ENCODE measurements around the gene ABHD3. TPM values are rescaled to one million over a fixed set of nuclear protein-coding genes. Genes with fewer than 3 reads are reported as not detected.
"Not testable (repeated sequence)": the region's sequence is repeated elsewhere in the genome, so short reads cannot be mapped to it uniquely, and the experiment has no call there.

Gene ABHD3
- total RNA-seq, 1 experiment from 2014 or later: 45.4 TPM

- peaks cover 20% of the 10 kb centered on the region for H3K4me1 ChIP-seq (ENCODE audit: insufficient read depth, low read length, poor library complexity, severe bottlenecking)
- TF ChIP-seq EZH2 (IDR thresholded peaks at IDR 0.05; ENCODE audit: borderline replicate concordance, low read depth, low read length, poor library complexity, severe bottlenecking) (no peak), CTCF (conservative IDR thresholded peaks at IDR 0.05; ENCODE audit: low read depth, low read length) (no peak)
- H3K9me3 ChIP-seq (ENCODE audit: low read depth, low read length, poor library complexity, severe bottlenecking): peaks cover 6% of the 10 kb centered on the region
- ChIA-PET POLR2A (ENCODE audit: low non-redundant PET) (no interaction called here), CTCF (no interaction called here)
- no peak overlapping the region for H3K4me3 ChIP-seq (ENCODE audit: low read depth, low read length, poor library complexity, severe bottlenecking)
- peaks cover 33% of the 10 kb centered on the region for H3K36me3 ChIP-seq (ENCODE audit: insufficient read depth, low read length, poor library complexity, severe bottlenecking)
- intact Hi-C loops (cut with micrococcal nuclease; ENCODE audit: unreplicated experiment): no loop called here
- DNase-seq (ENCODE audit: low spot score): peak; percentile 26
- H3K27ac ChIP-seq (ENCODE audit: low read depth, low read length, poor library complexity, severe bottlenecking): peak overlapping the region; percentile 57
- BruUV-seq (replicated peaks): no TSS peak
- no peaks in the 10 kb centered on the region for H3K27me3 ChIP-seq (replicated peaks; ENCODE audit: insufficient read depth, low read depth, low read length, poor library complexity)
Measured at GRCh38 chr18:21686282-21687105, 18.1 kb downstream of the ABHD3 start.

- intact Hi-C loops (cut with micrococcal nuclease; ENCODE audit: unreplicated experiment); BruUV-seq (replicated peaks); H3K4me3 ChIP-seq (ENCODE audit: low read depth, low read length, poor library complexity, severe bottlenecking); H3K27me3 ChIP-seq (replicated peaks; ENCODE audit: insufficient read depth, low read depth, low read length, poor library complexity); DNase-seq (ENCODE audit: low spot score); H3K9me3 ChIP-seq (ENCODE audit: low read depth, low read length, poor library complexity, severe bottlenecking); POLR2A ChIA-PET (ENCODE audit: low non-redundant PET); CTCF ChIA-PET: not testable (repeated sequence)
- H3K36me3 ChIP-seq (ENCODE audit: insufficient read depth, low read length, poor library complexity, severe bottlenecking): peaks cover 24% of the 10 kb centered on the region
- H3K27ac ChIP-seq (ENCODE audit: low read depth, low read length, poor library complexity, severe bottlenecking): peak overlapping the region; percentile 57
- peaks cover 20% of the 10 kb centered on the region for H3K4me1 ChIP-seq (ENCODE audit: insufficient read depth, low read length, poor library complexity, severe bottlenecking)
Measured at GRCh38 chr18:21685556-21685981, 19.0 kb downstream of the ABHD3 start.

GRCh38 chr18:21684731-21685130, 19.8 kb downstream of the ABHD3 start:
- peaks cover 20% of the 10 kb centered on the region for H3K4me1 ChIP-seq (ENCODE audit: insufficient read depth, low read length, poor library complexity, severe bottlenecking)
- TF ChIP-seq CTCF (conservative IDR thresholded peaks at IDR 0.05; ENCODE audit: low read depth, low read length) (no peak), EZH2 (IDR thresholded peaks at IDR 0.05; ENCODE audit: borderline replicate concordance, low read depth, low read length, poor library complexity, severe bottlenecking) (no peak)
- no peak overlapping the region for H3K4me3 ChIP-seq (ENCODE audit: low read depth, low read length, poor library complexity, severe bottlenecking)
- CTCF ChIA-PET: no interaction called here
- no peaks in the 10 kb centered on the region for H3K27me3 ChIP-seq (replicated peaks; ENCODE audit: insufficient read depth, low read depth, low read length, poor library complexity)
- intact Hi-C loops (cut with micrococcal nuclease; ENCODE audit: unreplicated experiment): no loop called here
- peaks cover 3% of the 10 kb centered on the region for H3K9me3 ChIP-seq (ENCODE audit: low read depth, low read length, poor library complexity, severe bottlenecking)
- no peak overlapping the region for H3K27ac ChIP-seq (ENCODE audit: low read depth, low read length, poor library complexity, severe bottlenecking)
- H3K36me3 ChIP-seq (ENCODE audit: insufficient read depth, low read length, poor library complexity, severe bottlenecking): peaks cover 15% of the 10 kb centered on the region
- no TSS peak for BruUV-seq (replicated peaks)
- no peak for DNase-seq (ENCODE audit: low spot score)
- POLR2A ChIA-PET (ENCODE audit: low non-redundant PET): no interaction called here

All from A673 (cell line).